ENCODE data around the gene SLC2A1. TPM values are rescaled to one million over a fixed set of nuclear protein-coding genes. Genes with fewer than 3 reads are reported as not detected.

The SLC2A1 gene
- total and polyA plus RNA-seq, 12 donors: 4.6 to 123 (median 24.3) TPM

DNA sequence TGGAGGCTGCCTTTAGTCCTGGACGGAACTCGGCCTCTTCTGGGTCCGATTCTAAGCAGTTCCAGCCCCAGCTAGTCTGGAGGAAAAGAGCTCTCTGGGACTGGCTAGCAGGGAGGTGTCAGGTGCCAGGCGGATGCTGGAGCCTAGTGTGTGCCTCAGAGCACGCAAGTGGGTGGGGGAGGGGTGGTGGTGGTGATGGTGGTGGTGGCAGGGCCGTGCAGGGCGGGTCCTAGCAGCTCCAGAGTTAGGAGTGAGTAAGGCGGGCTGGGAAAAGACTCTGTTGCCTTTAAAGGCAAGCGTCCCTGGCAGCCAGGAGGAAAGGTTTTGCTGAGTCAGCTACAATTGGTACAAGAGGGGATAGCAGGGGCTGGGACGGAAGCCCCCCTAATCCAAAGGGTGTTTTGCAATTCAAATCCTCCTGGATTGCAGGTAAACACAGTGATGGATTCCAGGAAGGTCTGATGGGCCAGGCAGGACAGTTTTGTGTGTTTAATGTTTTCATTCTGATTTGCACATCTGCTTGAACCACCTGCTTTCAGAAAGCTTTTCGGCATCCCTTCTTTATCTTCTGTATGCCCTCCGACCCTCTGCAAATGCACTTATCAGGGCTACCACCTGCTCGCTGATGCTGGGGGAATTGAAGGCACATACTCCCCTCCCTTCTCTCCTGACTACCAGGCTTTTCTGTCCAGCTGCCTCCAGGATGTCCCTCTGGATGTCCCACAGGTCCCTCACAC is 4.1 kb upstream of the SLC2A1 start:
- Histone ChIP-seq H3K36me3 (replicated peaks in 1 of 2) (no peaks in the 10 kb centered on the region), H3K9me3 (replicated peaks in 1 of 3) (no peaks in the 10 kb centered on the region), H3K27me3 (no peaks in the 10 kb centered on the region), H3K4me3 (no peak overlapping the region), H3K27ac (peak overlapping the region in 1 of 5 donors; percentile 5), H3K4me1 (replicated peaks in 1 of 2) (peaks cover 0 to 5% of the 10 kb centered on the region in 2 donors)
- no peak for TF ChIP-seq POLR2A (IDR thresholded peaks at IDR 0.05)
- TF ChIP-seq, protein P1, sequence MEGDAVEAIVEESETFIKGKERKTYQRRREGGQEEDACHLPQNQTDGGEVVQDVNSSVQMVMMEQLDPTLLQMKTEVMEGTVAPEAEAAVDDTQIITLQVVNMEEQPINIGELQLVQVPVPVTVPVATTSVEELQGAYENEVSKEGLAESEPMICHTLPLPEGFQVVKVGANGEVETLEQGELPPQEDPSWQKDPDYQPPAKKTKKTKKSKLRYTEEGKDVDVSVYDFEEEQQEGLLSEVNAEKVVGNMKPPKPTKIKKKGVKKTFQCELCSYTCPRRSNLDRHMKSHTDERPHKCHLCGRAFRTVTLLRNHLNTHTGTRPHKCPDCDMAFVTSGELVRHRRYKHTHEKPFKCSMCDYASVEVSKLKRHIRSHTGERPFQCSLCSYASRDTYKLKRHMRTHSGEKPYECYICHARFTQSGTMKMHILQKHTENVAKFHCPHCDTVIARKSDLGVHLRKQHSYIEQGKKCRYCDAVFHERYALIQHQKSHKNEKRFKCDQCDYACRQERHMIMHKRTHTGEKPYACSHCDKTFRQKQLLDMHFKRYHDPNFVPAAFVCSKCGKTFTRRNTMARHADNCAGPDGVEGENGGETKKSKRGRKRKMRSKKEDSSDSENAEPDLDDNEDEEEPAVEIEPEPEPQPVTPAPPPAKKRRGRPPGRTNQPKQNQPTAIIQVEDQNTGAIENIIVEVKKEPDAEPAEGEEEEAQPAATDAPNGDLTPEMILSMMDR (IDR thresholded peaks at IDR 0.05): no peak
- no peak for DNase-seq
- 22 to 58% (median 47%) methylated on average over 10 to 13 of the region's 13 CpGs for WGBS, 4 donors
- intact Hi-C loops (cut with DNase I): no loop called here

DNA sequence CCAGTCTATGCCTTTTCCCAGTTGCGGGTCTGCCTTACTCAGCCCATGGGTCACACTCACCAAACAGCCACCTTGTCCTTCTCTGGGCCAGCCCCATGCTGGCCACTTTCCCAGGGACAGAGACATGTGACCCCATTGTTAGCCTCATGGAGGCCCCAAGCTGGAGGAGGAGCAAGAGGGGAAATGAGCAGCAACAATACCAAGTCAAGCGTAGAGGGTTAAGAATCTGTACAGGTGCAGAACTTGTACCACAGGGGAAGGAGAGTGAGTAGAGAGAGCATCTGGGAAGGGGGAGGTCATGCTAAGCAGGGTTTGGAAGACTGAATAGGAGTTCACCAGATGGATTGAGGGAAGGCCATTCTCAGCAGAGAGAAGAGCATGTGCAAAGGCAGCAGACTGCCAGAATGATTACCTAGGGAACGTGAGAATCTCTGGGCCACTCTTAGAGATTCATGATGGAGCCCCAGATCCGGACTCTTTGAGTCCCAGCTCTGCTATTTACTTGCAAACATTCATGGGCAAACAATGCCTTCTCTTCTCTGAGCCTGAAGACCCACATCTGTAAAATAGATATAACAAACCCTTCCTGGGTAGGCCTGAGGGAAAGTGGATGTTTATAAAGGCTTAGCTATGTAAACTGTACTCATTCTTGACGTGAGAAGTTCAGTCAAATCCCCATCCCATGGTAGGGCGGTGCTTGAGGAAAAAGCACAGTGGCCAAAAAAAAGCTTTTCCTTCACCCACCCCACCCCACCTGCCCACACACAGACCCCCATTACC is 2.8 kb upstream of the SLC2A1 start:
- DNase-seq: no peak
- WGBS, 4 donors: 83 to 90% (median 87%) methylated on average over 6 of the region's 6 CpGs
- Histone ChIP-seq H3K4me1 (replicated peaks in 1 of 2) (peaks cover 0 to 15% of the 10 kb centered on the region in 2 donors), H3K27me3 (no peaks in the 10 kb centered on the region), H3K9me3 (replicated peaks in 1 of 3) (no peaks in the 10 kb centered on the region), H3K36me3 (replicated peaks in 1 of 2) (no peaks in the 10 kb centered on the region), H3K4me3 (no peak overlapping the region), H3K27ac (no peak overlapping the region)
- intact Hi-C loops (cut with DNase I): no loop called here
- no peak for TF ChIP-seq POLR2A (IDR thresholded peaks at IDR 0.05)
- TF ChIP-seq, protein P1 (IDR thresholded peaks at IDR 0.05): no peak

DNA sequence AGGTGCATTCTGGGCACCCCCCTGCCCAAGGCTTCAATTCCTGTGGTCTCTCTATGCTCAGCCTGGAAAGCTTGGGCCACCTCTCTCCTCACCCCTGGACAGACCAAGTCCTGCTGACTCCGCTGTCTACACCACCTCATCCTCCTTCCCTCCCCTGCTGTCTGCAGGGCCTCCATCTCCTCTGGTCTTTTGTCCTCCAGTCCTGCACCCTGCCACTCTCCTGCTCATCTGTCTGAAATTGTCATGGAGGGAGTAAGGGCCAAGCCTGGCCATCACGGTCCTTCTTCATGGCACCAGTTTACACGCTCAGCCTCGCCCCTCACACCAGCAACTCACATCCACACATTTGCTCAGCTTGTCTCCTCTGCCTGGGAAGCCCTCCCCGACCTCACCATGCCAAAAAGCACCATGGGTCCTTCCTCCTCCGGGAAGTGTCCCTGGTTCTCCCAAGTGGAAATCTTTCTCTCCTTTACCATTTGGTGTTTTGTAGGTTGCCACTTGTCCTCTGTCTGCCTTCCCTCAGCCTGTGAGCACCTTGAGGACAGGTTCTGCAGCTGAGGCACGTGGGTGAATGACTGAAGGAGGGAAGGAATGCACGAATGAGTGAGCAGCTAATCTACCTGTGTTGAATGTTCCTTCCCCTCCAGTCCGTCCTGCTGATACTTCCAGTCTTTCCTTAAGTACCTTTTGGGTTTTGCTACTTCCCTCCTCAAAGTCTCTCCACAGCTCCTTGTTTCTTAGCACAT is 2.1 kb upstream of the SLC2A1 start:
- H3K4me1 ChIP-seq (replicated peaks in 1 of 2): peaks cover 0 to 15% of the 10 kb centered on the region in 2 donors
- intact Hi-C loops (cut with DNase I): no loop called here
- WGBS, 4 donors: 90 to 93% (median 91%) methylated on average over 9 of the region's 9 CpGs
- no peak for DNase-seq
- no peaks in the 10 kb centered on the region for H3K36me3 ChIP-seq (replicated peaks in 1 of 2)
- TF ChIP-seq, protein P1 (IDR thresholded peaks at IDR 0.05): no peak
- no peak for TF ChIP-seq POLR2A (IDR thresholded peaks at IDR 0.05)
- no peaks in the 10 kb centered on the region for H3K9me3 ChIP-seq (replicated peaks in 1 of 3)
- no peak overlapping the region for H3K4me3 ChIP-seq
- no peak overlapping the region for H3K27ac ChIP-seq
- no peaks in the 10 kb centered on the region for H3K27me3 ChIP-seq

GRCh38 chr1:42960122-42960390 is 1.4 kb upstream of the SLC2A1 start:
- Histone ChIP-seq H3K9me3 (replicated peaks in 1 of 3) (no peaks in the 10 kb centered on the region), H3K4me3 (no peak overlapping the region), H3K27me3 (no peaks in the 10 kb centered on the region), H3K36me3 (replicated peaks in 1 of 2) (no peaks in the 10 kb centered on the region), H3K4me1 (replicated peaks in 1 of 2) (peaks cover 0 to 15% of the 10 kb centered on the region in 2 donors), H3K27ac (no peak overlapping the region)
- no peak for TF ChIP-seq POLR2A (IDR thresholded peaks at IDR 0.05)
- TF ChIP-seq, protein P1 (IDR thresholded peaks at IDR 0.05): no peak
- WGBS, 4 donors: 83 to 100% (median 93%) methylated on average over 1 of the region's 1 CpG
- intact Hi-C loops (cut with DNase I): no loop called here
- DNase-seq: no peak
